ENCODE data around the gene S1PR3.

Gene S1PR3

GRCh38 chr9:89023740-89024139, 32.5 kb downstream of the S1PR3 start:
- TF ChIP-seq POLR2AphosphoS5 (IDR thresholded peaks at IDR 0.05; ENCODE audit: low read depth, low read length) = no peak
- TF ChIP-seq PAX5 (IDR thresholded peaks at IDR 0.05; ENCODE audit: insufficient read depth, low read length, severe bottlenecking) = no peak
- no peak for TF ChIP-seq POU2F2 (IDR thresholded peaks at IDR 0.05; ENCODE audit: low read depth, low read length)
- TF ChIP-seq POLR2A (IDR thresholded peaks at IDR 0.05; ENCODE audit: low read depth, low read length) = no peak
- no peak for TF ChIP-seq TAF1 (IDR thresholded peaks at IDR 0.05; ENCODE audit: low read depth, low read length)
- TF ChIP-seq SPI1 (IDR thresholded peaks at IDR 0.05; ENCODE audit: low read depth, low read length) = no peak
- FAIRE-seq = no peak
- no peak for DNase-seq (ENCODE audit: insufficient read length, low spot score)

- FAIRE-seq (no peak), DNase-seq (ENCODE audit: insufficient read length, low spot score) (no peak)
- TF ChIP-seq PAX5 (IDR thresholded peaks at IDR 0.05; ENCODE audit: insufficient read depth, low read length, severe bottlenecking) (no peak), POU2F2 (IDR thresholded peaks at IDR 0.05; ENCODE audit: low read depth, low read length) (no peak), TAF1 (IDR thresholded peaks at IDR 0.05; ENCODE audit: low read depth, low read length) (no peak), POLR2A (IDR thresholded peaks at IDR 0.05; ENCODE audit: low read depth, low read length) (no peak), POLR2AphosphoS5 (IDR thresholded peaks at IDR 0.05; ENCODE audit: low read depth, low read length) (no peak), SPI1 (IDR thresholded peaks at IDR 0.05; ENCODE audit: low read depth, low read length) (no peak)
Measured at GRCh38 chr9:89024727-89025126, 33.5 kb downstream of the S1PR3 start.

DNA sequence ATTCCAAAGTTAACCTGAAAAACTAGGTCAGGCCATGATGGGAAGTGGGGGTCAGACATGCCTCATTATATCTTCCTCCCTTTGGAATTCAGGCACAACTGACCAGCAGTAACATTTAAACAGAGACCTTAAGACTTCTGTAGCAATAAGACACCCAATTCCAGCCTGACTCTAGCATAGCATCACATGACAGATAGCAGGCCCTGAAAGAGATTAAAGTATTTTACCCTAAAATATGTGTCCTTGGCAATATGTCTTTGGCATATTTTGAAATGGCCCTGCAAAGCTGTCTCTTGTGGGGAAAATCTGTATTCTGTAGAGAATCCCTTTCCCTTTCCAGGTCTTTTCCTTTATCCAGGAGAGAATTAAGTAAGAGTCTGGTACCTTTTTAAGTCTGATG, 34.3 kb downstream of the S1PR3 start:
- FAIRE-seq (no peak), DNase-seq (ENCODE audit: insufficient read length, low spot score) (no peak)
- TF ChIP-seq TAF1 (IDR thresholded peaks at IDR 0.05; ENCODE audit: low read depth, low read length) (no peak), POLR2A (IDR thresholded peaks at IDR 0.05; ENCODE audit: low read depth, low read length) (no peak), PAX5 (IDR thresholded peaks at IDR 0.05; ENCODE audit: insufficient read depth, low read length, severe bottlenecking) (no peak), POLR2AphosphoS5 (IDR thresholded peaks at IDR 0.05; ENCODE audit: low read depth, low read length) (no peak)

DNA sequence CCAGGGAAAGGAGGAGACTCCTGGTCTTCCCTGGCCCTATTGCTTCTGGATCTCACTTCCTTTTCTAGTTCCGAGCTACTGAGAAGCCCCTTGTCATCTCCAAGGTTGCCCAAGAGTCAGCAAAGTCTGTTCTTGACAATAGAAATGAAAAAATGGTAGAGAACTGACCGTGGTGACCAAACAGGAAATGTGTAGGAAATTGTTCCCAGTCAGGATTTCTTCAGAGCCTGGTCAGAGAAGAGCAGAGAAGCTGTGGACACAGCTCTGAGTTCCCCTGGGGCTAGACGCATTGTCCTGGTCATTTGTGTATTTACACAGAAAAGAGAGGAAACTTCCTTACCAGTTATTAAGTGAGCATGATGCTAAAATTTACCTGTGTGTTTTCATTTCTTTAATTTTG, 35.6 kb downstream of the S1PR3 start:
- TF ChIP-seq PAX5 (IDR thresholded peaks at IDR 0.05; ENCODE audit: insufficient read depth, low read length, severe bottlenecking) (no peak), POU2F2 (IDR thresholded peaks at IDR 0.05; ENCODE audit: low read depth, low read length) (no peak), TAF1 (IDR thresholded peaks at IDR 0.05; ENCODE audit: low read depth, low read length) (no peak), SPI1 (IDR thresholded peaks at IDR 0.05; ENCODE audit: low read depth, low read length) (no peak), POLR2A (IDR thresholded peaks at IDR 0.05; ENCODE audit: low read depth, low read length) (no peak), POLR2AphosphoS5 (IDR thresholded peaks at IDR 0.05; ENCODE audit: low read depth, low read length) (no peak)
- FAIRE-seq = no peak
- DNase-seq (ENCODE audit: insufficient read length, low spot score) = no peak

DNA sequence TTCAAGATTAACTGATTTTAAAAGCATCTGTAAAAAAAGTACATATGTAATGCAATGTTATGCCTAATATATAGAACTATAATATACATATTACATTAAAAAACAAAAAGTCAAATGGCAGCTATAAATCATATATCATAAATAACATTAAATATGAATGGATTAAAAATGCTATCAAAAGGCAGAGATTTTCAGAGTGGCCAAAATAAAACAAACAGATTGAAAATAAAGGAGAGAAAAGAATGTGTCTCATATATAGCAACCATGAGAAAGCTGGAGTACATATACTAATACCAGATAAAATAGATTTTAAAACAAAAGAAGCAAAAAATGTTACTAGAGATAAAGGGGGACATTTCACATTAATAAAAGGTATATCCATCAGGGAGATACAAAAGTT, 38.5 kb downstream of the S1PR3 start:
- FAIRE-seq = no peak

GRCh38 chr9:89032173-89032572, 40.9 kb downstream of the S1PR3 start:
- FAIRE-seq (no peak), DNase-seq (ENCODE audit: insufficient read length, low spot score) (no peak)
- TF ChIP-seq POU2F2 (IDR thresholded peaks at IDR 0.05; ENCODE audit: low read depth, low read length) (no peak), POLR2A (IDR thresholded peaks at IDR 0.05; ENCODE audit: low read depth, low read length) (no peak), TAF1 (IDR thresholded peaks at IDR 0.05; ENCODE audit: low read depth, low read length) (no peak), SPI1 (IDR thresholded peaks at IDR 0.05; ENCODE audit: low read depth, low read length) (no peak), POLR2AphosphoS5 (IDR thresholded peaks at IDR 0.05; ENCODE audit: low read depth, low read length) (no peak), PAX5 (IDR thresholded peaks at IDR 0.05; ENCODE audit: insufficient read depth, low read length, severe bottlenecking) (no peak)

More for the DNA sequence above, 38.5 kb downstream of the S1PR3 start:
- DNase-seq (ENCODE audit: insufficient read length, low spot score) = no peak
- TF ChIP-seq POU2F2 (IDR thresholded peaks at IDR 0.05; ENCODE audit: low read depth, low read length) = no peak
- no peak for TF ChIP-seq PAX5 (IDR thresholded peaks at IDR 0.05; ENCODE audit: insufficient read depth, low read length, severe bottlenecking)
- no peak for TF ChIP-seq TAF1 (IDR thresholded peaks at IDR 0.05; ENCODE audit: low read depth, low read length)
- TF ChIP-seq POLR2A (IDR thresholded peaks at IDR 0.05; ENCODE audit: low read depth, low read length) = no peak
- TF ChIP-seq SPI1 (IDR thresholded peaks at IDR 0.05; ENCODE audit: low read depth, low read length) = no peak
- TF ChIP-seq POLR2AphosphoS5 (IDR thresholded peaks at IDR 0.05; ENCODE audit: low read depth, low read length) = no peak

DNA sequence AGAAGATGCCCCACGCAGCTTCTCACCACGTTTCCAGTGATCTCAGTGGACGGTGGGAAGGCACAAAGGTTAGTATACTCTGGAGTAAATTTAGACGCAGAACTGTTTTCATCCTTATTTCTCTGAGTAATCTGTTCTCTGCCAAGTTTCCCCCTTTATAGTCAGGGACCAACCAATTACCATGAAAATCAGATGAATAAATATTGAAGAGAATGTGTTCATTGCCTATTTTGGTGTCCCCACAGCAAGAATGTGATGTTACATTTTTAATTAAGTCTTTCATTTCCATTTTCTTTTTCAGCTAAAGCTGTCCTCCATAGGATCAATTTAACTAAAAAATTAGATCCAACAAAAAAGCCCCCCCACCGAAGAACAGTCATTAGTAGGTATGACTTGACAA, 41.4 kb downstream of the S1PR3 start:
- no peak for FAIRE-seq
- no peak for DNase-seq (ENCODE audit: insufficient read length, low spot score)
- TF ChIP-seq PAX5 (IDR thresholded peaks at IDR 0.05; ENCODE audit: insufficient read depth, low read length, severe bottlenecking) = no peak

DNA sequence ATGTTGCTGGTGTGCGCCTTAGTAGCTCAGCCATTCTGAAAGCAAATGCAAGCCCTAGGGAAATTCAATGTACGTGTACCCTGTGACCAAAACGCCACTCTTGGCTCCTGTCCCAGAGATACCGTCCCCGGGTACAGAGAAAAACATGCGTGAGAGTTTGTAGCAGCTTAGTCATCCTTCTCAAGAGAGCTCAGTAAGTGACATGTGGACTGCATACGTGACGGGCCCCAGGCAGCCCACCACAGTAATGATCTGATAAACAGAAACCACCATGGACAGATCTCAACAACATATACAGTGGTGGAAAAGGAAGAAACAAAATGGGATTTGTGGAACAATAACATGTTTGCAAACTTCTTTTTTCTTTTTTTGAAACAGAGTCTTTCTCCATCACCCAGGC, 45.1 kb downstream of the S1PR3 start:
- FAIRE-seq (no peak), DNase-seq (ENCODE audit: insufficient read length, low spot score) (no peak)
- TF ChIP-seq POLR2A (IDR thresholded peaks at IDR 0.05; ENCODE audit: low read depth, low read length) = no peak
- TF ChIP-seq PAX5 (IDR thresholded peaks at IDR 0.05; ENCODE audit: insufficient read depth, low read length, severe bottlenecking) = no peak
- no peak for TF ChIP-seq TAF1 (IDR thresholded peaks at IDR 0.05; ENCODE audit: low read depth, low read length)
- no peak for TF ChIP-seq SPI1 (IDR thresholded peaks at IDR 0.05; ENCODE audit: low read depth, low read length)
- no peak for TF ChIP-seq POU2F2 (IDR thresholded peaks at IDR 0.05; ENCODE audit: low read depth, low read length)
- no peak for TF ChIP-seq POLR2AphosphoS5 (IDR thresholded peaks at IDR 0.05; ENCODE audit: low read depth, low read length)

- FAIRE-seq = no peak
- no peak for DNase-seq (ENCODE audit: insufficient read length, low spot score)
- TF ChIP-seq TAF1 (IDR thresholded peaks at IDR 0.05; ENCODE audit: low read depth, low read length) (no peak), SPI1 (IDR thresholded peaks at IDR 0.05; ENCODE audit: low read depth, low read length) (no peak), POLR2A (IDR thresholded peaks at IDR 0.05; ENCODE audit: low read depth, low read length) (no peak)
Measured at GRCh38 chr9:89036891-89037290, 45.6 kb downstream of the S1PR3 start.

DNA sequence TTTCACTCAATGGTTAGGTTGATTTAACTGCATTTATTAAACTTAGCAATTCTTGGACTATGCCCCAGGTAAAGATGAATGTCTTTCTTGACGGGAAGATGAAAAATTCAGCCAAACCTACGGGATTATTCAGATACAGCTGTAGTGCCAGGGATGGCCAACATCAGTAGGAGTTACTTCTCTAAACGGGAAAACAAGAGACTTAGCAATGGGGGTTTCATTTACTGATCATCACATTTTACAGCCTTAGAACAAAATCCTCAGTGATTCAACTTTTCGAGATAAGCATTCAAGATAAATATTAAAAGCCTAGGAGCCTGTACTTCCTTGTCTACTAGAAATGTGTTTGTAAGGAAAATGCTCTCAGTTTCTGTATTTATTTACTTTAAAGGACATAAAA, 46.1 kb downstream of the S1PR3 start:
- no peak for TF ChIP-seq POLR2AphosphoS5 (IDR thresholded peaks at IDR 0.05; ENCODE audit: low read depth, low read length)
- no peak for TF ChIP-seq TAF1 (IDR thresholded peaks at IDR 0.05; ENCODE audit: low read depth, low read length)
- TF ChIP-seq POU2F2 (IDR thresholded peaks at IDR 0.05; ENCODE audit: low read depth, low read length) = no peak
- no peak for TF ChIP-seq PAX5 (IDR thresholded peaks at IDR 0.05; ENCODE audit: insufficient read depth, low read length, severe bottlenecking)
- TF ChIP-seq SPI1 (IDR thresholded peaks at IDR 0.05; ENCODE audit: low read depth, low read length) = no peak
- no peak for TF ChIP-seq POLR2A (IDR thresholded peaks at IDR 0.05; ENCODE audit: low read depth, low read length)
- FAIRE-seq = no peak

More for the DNA sequence above, 46.1 kb downstream of the S1PR3 start:
- no peak for DNase-seq (ENCODE audit: insufficient read length, low spot score)
